Inflammatory macrophage (primary cell): ENCODE data around the gene PXDC1.
A peak's percentile ranks its signal among the peaks of the same experiment; 100 is the strongest.

Experiments used
- DNase-seq, 2 donors: peaks; one replicate each; pipeline ENCODE4 v3.0.0-alpha.2; 2020 to 2022
- total RNA-seq, 18 experiments: gene quantifications; one replicate each; lab custom pipeline; 2026; ENCODE audit warnings: mixed read lengths in 6 of 18, inconsistent platforms in 2 of 18; lab: John Stamatoyannopoulos, UW

The PXDC1 gene
- total RNA-seq = 29.3 to 107 (median 53.2) reads per million in 18 experiments

GRCh38 chr6:3751077-3751729 lies at the start of gene PXDC1:
TSS of gene PXDC1 (minus strand) at chr6:3751713. CDS start at chr6:3751531, 182 bp downstream.
- peak; percentile 34 to 43 for DNase-seq

DNA sequence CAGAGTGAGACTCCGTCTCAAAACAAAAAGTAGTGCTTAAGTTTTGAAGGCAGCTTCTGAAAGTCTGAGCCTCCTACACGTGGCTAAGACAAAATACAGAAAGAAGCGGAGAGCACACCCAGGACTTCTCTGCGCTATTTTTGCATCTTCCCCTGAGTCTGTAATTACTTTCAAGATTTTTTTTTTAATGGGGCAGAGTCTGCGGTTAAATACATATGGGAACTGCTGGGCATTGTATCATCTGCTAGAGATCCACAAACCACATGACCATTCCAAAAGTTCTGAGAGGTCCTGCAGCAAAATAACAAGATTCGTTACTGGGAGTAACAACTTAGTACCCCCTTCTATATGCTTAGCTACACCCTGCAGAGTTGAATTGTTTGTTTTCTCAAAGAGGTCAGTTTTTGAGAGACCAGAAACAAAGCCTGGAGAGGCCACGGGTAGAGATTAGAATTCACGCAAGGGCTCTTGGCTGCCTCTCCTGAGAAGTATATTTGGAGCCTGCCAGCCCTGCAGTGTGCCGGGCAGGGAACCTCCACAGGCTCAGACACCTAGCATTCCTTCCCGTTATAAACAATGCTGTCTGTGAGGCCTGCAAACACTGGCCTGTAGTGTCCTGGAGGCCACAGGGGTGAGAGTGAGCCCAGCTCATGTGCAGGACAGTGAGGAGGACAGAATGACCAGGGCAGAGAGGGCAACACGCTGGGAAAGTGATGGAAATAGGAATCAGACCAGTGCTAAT lies 49.5 kb upstream of the PXDC1 start:
- no peak for DNase-seq

GRCh38 chr6:3799719-3800118 lies 48.2 kb upstream of the PXDC1 start:
- no peak for DNase-seq

- peak in 1 of 2 donors; percentile 45 for DNase-seq
Observed at GRCh38 chr6:3798055-3798919, 46.8 kb upstream of the PXDC1 start.

GRCh38 chr6:3797231-3798054 lies 45.9 kb upstream of the PXDC1 start:
- no peak for DNase-seq

DNA sequence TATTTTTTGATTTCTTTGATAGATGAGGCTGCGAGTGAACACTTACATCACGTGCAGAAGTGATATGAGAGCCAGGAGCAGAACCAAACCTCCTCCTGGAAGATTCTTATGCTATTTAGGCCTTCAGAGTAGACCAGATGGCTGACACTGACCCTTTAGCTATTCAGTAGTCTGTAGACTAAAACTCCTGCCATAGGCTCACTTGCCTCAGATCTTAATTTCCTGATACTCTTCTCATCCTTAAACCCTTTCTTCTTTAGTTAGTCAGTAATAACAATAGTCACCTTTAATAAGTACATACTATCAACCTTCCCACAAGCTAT lies 45.2 kb upstream of the PXDC1 start:
- DNase-seq = no peak

GRCh38 chr6:3795836-3796718 lies 44.6 kb upstream of the PXDC1 start:
- DNase-seq = no peak

- peak; percentile 59 to 70 for DNase-seq
Observed at GRCh38 chr6:3794092-3794491, 42.6 kb upstream of the PXDC1 start.

DNA sequence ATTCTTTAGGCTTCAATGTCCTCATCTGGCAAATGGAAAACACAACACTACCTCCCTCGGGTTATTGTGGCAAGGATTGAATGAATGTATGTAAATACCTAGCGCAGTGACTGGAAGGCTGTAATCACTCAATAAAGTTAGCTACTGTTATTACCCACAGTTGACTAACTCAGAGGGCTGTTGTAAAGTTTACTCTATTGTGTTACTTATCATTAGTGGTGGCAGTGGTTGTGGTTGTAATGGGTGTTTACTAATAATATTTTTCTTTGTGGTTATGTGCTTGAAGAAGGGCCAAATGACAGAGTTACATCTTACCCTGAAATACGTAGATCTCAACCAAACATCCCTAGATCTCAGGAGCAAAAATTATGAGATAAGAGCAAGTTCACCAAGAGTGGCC lies 42.0 kb upstream of the PXDC1 start:
- no peak for DNase-seq

GRCh38 chr6:3791526-3792203 lies 40.2 kb upstream of the PXDC1 start:
- peak; percentile 88 to 96 for DNase-seq

DNA sequence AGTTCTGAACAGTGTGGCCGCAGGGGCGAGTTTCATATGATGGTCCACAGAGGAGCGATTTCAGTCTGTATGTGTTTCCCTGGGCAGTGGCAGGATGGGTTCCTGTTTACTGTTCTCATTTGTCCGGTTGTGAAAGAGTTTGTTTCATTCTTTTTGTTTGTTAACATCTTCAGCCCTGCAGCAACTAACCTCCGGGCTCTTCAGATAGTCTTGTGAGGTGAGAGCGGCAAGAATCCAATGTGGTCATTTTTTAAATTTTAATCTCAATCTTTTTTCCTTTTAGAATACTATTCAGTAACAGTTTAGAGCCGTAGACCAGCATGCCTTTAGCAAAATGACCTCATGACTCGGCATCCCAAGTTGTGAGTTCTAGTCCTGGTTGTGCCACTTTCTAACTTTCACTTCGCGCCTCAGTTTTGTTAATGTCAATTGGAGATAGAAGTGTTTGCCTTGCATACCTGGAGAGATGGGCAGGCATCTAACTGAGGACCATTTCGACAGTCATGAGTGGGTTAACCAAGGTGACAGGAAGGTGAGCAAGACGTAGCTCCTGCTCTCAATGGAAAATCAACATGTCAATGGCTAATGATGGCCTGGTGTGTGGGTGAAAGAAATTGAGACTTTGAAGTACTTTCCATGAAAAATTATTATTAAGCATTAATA lies 38.5 kb upstream of the PXDC1 start:
- DNase-seq = no peak

GRCh38 chr6:3789018-3789895 lies 37.7 kb upstream of the PXDC1 start:
- DNase-seq = no peak

DNA sequence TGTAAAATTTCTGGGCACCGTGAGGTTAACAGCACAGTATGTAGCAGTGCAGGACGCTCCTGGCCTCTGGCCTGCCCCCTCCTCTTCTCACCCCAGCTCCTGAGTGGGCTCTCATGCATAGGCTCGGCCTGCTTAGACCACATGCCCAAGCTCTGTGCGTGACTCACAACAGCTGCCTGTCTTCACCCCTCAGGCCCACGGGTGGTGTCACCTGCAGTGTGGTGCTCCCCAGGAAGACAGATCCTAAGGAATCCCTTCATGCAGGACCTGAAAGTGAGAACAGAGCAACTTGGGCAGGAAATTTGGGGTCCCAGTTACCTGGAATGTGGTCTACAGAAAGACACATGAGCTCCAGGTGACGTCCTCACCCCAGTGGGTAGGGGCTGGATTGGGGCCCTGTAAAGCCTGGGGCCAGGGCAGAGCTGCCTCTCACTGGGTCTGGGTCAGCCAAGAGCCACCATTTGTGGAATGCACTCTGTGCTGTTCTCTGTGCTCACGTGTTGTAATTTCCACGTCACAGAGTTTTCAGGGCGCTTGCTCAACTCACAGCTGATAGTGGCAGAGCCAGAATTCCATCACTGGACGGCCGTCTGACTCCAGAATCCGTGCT lies 37.0 kb upstream of the PXDC1 start:
- no peak for DNase-seq

- no peak for DNase-seq
Observed at GRCh38 chr6:3786141-3786540, 34.6 kb upstream of the PXDC1 start.

DNA sequence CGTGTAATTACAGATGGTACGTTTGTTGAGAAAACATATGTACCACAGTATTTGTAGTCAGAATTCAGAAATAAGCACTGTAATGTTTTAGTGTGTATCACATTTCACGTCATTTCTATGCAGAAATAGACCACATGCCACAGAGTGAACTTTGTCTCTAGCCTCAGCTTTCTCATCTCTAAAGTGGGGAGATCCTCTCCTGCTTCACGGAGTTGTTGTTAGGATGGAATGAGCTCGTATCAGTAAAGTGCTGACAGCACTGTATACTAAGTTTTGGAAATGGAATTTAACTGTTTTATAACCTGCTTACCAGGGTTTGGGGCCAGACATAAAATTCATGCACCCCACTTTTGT lies 34.2 kb upstream of the PXDC1 start:
- DNase-seq = no peak

GRCh38 chr6:3784885-3785744 lies 33.6 kb upstream of the PXDC1 start:
- no peak for DNase-seq

DNA sequence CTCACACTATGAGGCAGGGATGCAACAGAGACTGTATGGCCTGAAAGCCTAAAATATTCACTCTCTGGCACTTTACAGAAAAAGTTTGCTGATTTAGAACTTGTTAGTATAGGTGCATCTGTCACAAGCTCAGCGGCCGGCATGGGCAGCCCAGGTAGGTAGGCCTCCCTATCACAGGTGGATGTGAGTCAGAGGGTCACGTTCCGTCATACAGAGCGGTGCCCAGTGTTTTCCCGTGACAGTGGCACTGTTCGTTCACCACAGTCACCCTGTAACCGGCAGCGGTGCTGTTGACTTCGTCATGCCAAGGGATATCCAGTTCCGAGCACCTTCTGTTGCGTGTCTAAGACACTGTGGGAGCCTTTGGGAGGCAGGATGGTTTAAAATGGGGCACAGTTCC lies 32.9 kb upstream of the PXDC1 start:
- DNase-seq = no peak
